Thoracic aorta (tissue), 2 donors: ENCODE results near the gene RPL23. TPM values are rescaled to one million over a fixed set of nuclear protein-coding genes. Genes with fewer than 3 reads are reported as not detected.

Source experiments
- ATAC-seq: fragments of 150-250 bp; one replicate; pipeline ENCODE4 v1.8.0; 2017; ENCODE audit warnings: low read depth; ENCODE audit not compliant: insufficient number of reproducible peaks, low FRiP score
- DNase-seq: peaks from one replicate; pipeline ENCODE4 v3.0.0-alpha.2; 2020; ENCODE audit warnings: low spot score
- H3K27ac ChIP-seq, 2 donors: fragments of 200-600 bp; sonication (generic); 1 replicate in 1 of 2; 2 replicates in 1 of 2; pipeline ENCODE4 v1.5.1; 2016; ENCODE audit warnings: mild to moderate bottlenecking in 2 of 2, moderate library complexity in 2 of 2
- H3K27me3 ChIP-seq: fragments of 200-600 bp; sonication (generic); replicated peaks from 2 replicates; pipeline ENCODE4 v1.6.0; 2016; ENCODE audit warnings: mild to moderate bottlenecking; ENCODE audit not compliant: insufficient read depth
- H3K36me3 ChIP-seq: fragments of 200-600 bp; sonication (generic); one replicate; pipeline ENCODE4 v1.5.1; 2016
- H3K4me1 ChIP-seq, 2 donors: fragments of 200-600 bp; sonication (generic); 1 replicate in 1 of 2; 2 replicates in 1 of 2; pipeline versions ENCODE4 v1.5.1 to v1.6.0; 2016; ENCODE audit warnings: low read depth in 2 of 2, mild to moderate bottlenecking in 1 of 2; ENCODE audit not compliant: control insufficient read depth in 1 of 2
- H3K4me3 ChIP-seq: fragments of 200-600 bp; sonication (generic); 2 replicates; pipeline ENCODE4 v1.5.1; 2016; ENCODE audit warnings: mild to moderate bottlenecking
- H3K9me3 ChIP-seq: fragments of 200-600 bp; sonication (generic); 2 replicates; pipeline ENCODE4 v1.5.1; 2016
- CTCF ChIP-seq: fragments of 200-600 bp; sonication (generic); IDR thresholded peaks from one replicate; pipeline ENCODE4 v1.5.1; 2019; ENCODE audit warnings: antibody characterized with exemption
- total RNA-seq, 2 donors: library from RNA; depleted of rRNA; stranded (reverse); fragments of >200 nt; gene quantifications; one replicate each; pipeline versions ENCODE4 v1.1.0 to v1.2.3, GENCODE V29; 2016

RPL23 gene
- total RNA-seq, 2 donors from 2014 or later, result 870 to 981 TPM

- ATAC-seq (no peak), DNase-seq (no peak)
- Histone ChIP-seq H3K4me1 (peaks cover 68 to 98% of the 10 kb centered on the region in 2 donors), H3K27ac (peak overlapping the region; percentile 25 to 47), H3K9me3 (no peaks in the 10 kb centered on the region), H3K36me3 (peaks cover 12% of the 10 kb centered on the region), H3K27me3 (no peaks in the 10 kb centered on the region), H3K4me3 (no peak overlapping the region)
- TF ChIP-seq CTCF, result no peak
Measured at GRCh38 chr17:38883592-38884526, 30.3 kb upstream of the RPL23 start.

- Histone ChIP-seq H3K27me3 (no peaks in the 10 kb centered on the region), H3K36me3 (peaks cover 20% of the 10 kb centered on the region), H3K27ac (peak overlapping the region; percentile 15 to 40), H3K4me1 (peaks cover 72 to 98% of the 10 kb centered on the region in 2 donors), H3K9me3 (no peaks in the 10 kb centered on the region), H3K4me3 (no peak overlapping the region)
- no peak for TF ChIP-seq CTCF
- DNase-seq (no peak), ATAC-seq (no peak)
Measured at GRCh38 chr17:38882870-38883269, 29.3 kb upstream of the RPL23 start.

GRCh38 chr17:38881600-38882191, 28.2 kb upstream of the RPL23 start:
- TF ChIP-seq CTCF, result no peak
- no peaks in the 10 kb centered on the region for H3K9me3 ChIP-seq
- ATAC-seq (no peak), DNase-seq (no peak)
- H3K4me1 ChIP-seq, result peaks cover 79 to 98% of the 10 kb centered on the region in 2 donors
- H3K27ac ChIP-seq, result peak overlapping the region; percentile 64 to 70
- H3K4me3 ChIP-seq, result peak overlapping the region; percentile 34
- H3K36me3 ChIP-seq, result peaks cover 19% of the 10 kb centered on the region
- no peaks in the 10 kb centered on the region for H3K27me3 ChIP-seq

- Histone ChIP-seq H3K36me3 (peaks cover 19% of the 10 kb centered on the region), H3K27ac (peak overlapping the region; percentile 64 to 70), H3K27me3 (no peaks in the 10 kb centered on the region), H3K4me3 (peak overlapping the region; percentile 49), H3K9me3 (no peaks in the 10 kb centered on the region), H3K4me1 (peaks cover 71 to 98% of the 10 kb centered on the region in 2 donors)
- ATAC-seq (no peak), DNase-seq (no peak)
- TF ChIP-seq CTCF, result no peak
Measured at GRCh38 chr17:38879878-38880665, 26.6 kb upstream of the RPL23 start.
